Thyroid gland (tissue), 4 donors: Measurements from ENCODE around the gene LPAR1.

Experiments used
- CTCF ChIP-seq, 6 experiments: fragments of 200-600 bp in 3 of 6; fragments of 450-650 bp in 3 of 6; sonication (generic) in 3 of 6; IDR thresholded peaks; one replicate each; pipeline ENCODE4 v1.5.1; 2016 to 2019; ENCODE audit warnings: antibody characterized with exemption in 6 of 6, mild to moderate bottlenecking in 2 of 6, inconsistent platforms in 1 of 6, moderate library complexity in 1 of 6
- POLR2A ChIP-seq, 2 donors: fragments of 450-650 bp; IDR thresholded peaks; one replicate each; pipeline ENCODE4 v1.6.1; 2017; ENCODE audit warnings: antibody characterized with exemption in 2 of 2, mild to moderate bottlenecking in 2 of 2, moderate library complexity in 1 of 2

DNA sequence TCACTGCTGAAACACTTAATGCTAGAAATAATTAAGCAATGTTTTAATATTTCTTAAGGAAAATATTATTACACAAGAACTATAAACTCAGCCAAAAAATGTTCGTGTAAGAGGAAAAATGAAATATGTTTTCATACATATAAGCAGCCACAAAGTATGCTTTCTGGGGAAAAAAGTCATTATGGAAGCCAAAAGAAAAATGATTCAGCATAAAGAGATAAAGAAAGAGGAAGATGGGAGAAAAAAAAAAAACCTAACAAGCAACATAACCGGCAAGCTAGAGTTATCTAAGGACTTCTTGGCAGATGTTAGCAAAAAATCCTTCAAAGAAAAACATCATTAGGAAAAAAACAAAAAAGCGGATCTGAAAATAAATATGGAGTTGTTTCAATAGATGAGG lies 190.6 kb downstream of the LPAR1 start:
- TF ChIP-seq CTCF (IDR thresholded peaks at IDR 0.05) (no peak), POLR2A (IDR thresholded peaks at IDR 0.05) (no peak)
